T-helper 2 cell treated with Interferon-gamma antibody and Interleukin-4, amounts not matched to agents 100 ng/mL and 5 ng/mL, for 36 hours (primary cell): Measurements from ENCODE around the gene RNPS1. TPM values are rescaled to one million over a fixed set of nuclear protein-coding genes. Genes with fewer than 3 reads are reported as not detected.

Source experiments
- intact Hi-C: fragments of 100-400 bp; cut with micrococcal nuclease; formaldehyde crosslinking; loops from one replicate; pipeline ENCODE4 v1.15.1; 2023
- total RNA-seq: library from RNA; stranded (reverse); gene quantifications from 2 replicates; pipeline ENCODE4 v1.2.3, GENCODE V29; 2022

RNPS1 gene
- total RNA-seq, 1 donor from 2014 or later: 307 TPM

- intact Hi-C loops: no loop called here
Observed at GRCh38 chr16:2216330-2216729, 51.6 kb downstream of the RNPS1 start.

GRCh38 chr16:2214719-2214968 lies 53.3 kb downstream of the RNPS1 start, which contains the start of gene PGP:
Gene PGP (minus strand): TSS chr16:2214840. CDS start chr16:2214777, 63 bp downstream.
- intact Hi-C loops: loop anchor here (2.0 to 5.0 kb wide), 2 partner anchors 38 to 54 kb away; partner anchors contain the start of genes ECI1 and RNPS1

GRCh38 chr16:2213817-2214718 lies 53.9 kb downstream of the RNPS1 start:
- intact Hi-C loops: loop anchor here (2.0 to 5.0 kb wide), 2 partner anchors 38 to 55 kb away; partner anchors contain the start of genes ECI1 and RNPS1

GRCh38 chr16:2212362-2213324 lies 55.3 kb downstream of the RNPS1 start:
- intact Hi-C loops: loop anchor here (5.0 kb wide), 1 partner anchor 40 kb away; the partner anchor contains the start of gene ECI1

GRCh38 chr16:2211923-2212347 lies 56.0 kb downstream of the RNPS1 start:
- intact Hi-C loops: loop anchor here (5.0 kb wide), 1 partner anchor 40 kb away; the partner anchor contains the start of gene ECI1

GRCh38 chr16:2210386-2211365 lies 57.2 kb downstream of the RNPS1 start, which contains the start of gene BRICD5:
Gene BRICD5 (minus strand): TSS chr16:2210863. CDS start chr16:2210833, 30 bp downstream.
- intact Hi-C loops: loop anchor here (5.0 kb wide), 1 partner anchor 42 kb away; the partner anchor contains the start of gene ECI1

GRCh38 chr16:2210009-2210332 lies 58.0 kb downstream of the RNPS1 start:
- intact Hi-C loops: loop anchor here (5.0 kb wide), 1 partner anchor 42 kb away; the partner anchor contains the start of gene ECI1

- intact Hi-C loops: loop anchor here (5.0 kb wide), 2 partner anchors 43 to 52 kb away; partner anchors contain the start of genes ECI1 and TRAF7
Observed at GRCh38 chr16:2209258-2210008, 58.5 kb downstream of the RNPS1 start.

- intact Hi-C loops: loop anchor here (5.0 kb wide), 1 partner anchor 51 kb away; the partner anchor contains the start of gene TRAF7
Observed at GRCh38 chr16:2208772-2209171, 59.2 kb downstream of the RNPS1 start.

- intact Hi-C loops: loop anchor here (5.0 kb wide), 1 partner anchor 51 kb away; the partner anchor contains the start of gene TRAF7
Observed at GRCh38 chr16:2208308-2208707, 59.6 kb downstream of the RNPS1 start.

GRCh38 chr16:2207872-2208271 lies 60.1 kb downstream of the RNPS1 start:
- intact Hi-C loops: loop anchor here (5.0 kb wide), 1 partner anchor 51 kb away; the partner anchor contains the start of gene TRAF7

GRCh38 chr16:2206780-2207433 lies 61.0 kb downstream of the RNPS1 start:
- intact Hi-C loops: loop anchor here (5.0 kb wide), 1 partner anchor 50 kb away; the partner anchor contains the start of gene TRAF7

- intact Hi-C loops: loop anchor here (5.0 kb wide), 1 partner anchor 49 kb away; the partner anchor contains the start of gene TRAF7
Observed at GRCh38 chr16:2206420-2206779, 61.5 kb downstream of the RNPS1 start.

GRCh38 chr16:2205967-2206313 lies 62.0 kb downstream of the RNPS1 start:
- intact Hi-C loops: loop anchor here (5.0 kb wide), 1 partner anchor 49 kb away; the partner anchor contains the start of gene TRAF7

GRCh38 chr16:2205104-2205966 lies 62.6 kb downstream of the RNPS1 start, which contains the start of gene MLST8:
Gene MLST8 (plus strand): TSS chr16:2205454. CDS start chr16:2206086, 632 bp downstream.
- intact Hi-C loops: loop anchor here (5.0 kb wide), 1 partner anchor 48 kb away; the partner anchor contains the start of gene TRAF7

- intact Hi-C loops: loop anchor here (5.0 kb wide), 1 partner anchor 47 kb away; the partner anchor contains the start of gene TRAF7
Observed at GRCh38 chr16:2204416-2205103, 63.4 kb downstream of the RNPS1 start.
